NCI-H82 treated with DMSO at 0.1 percent for 48 hours (cell line): ENCODE measurements around the gene MYL12A.

Experiments
- DNase-seq: peaks from one replicate; lab custom pipeline; 2025; ENCODE audit not compliant: unreplicated experiment; lab: John Stamatoyannopoulos, UW

The MYL12A gene

DNA sequence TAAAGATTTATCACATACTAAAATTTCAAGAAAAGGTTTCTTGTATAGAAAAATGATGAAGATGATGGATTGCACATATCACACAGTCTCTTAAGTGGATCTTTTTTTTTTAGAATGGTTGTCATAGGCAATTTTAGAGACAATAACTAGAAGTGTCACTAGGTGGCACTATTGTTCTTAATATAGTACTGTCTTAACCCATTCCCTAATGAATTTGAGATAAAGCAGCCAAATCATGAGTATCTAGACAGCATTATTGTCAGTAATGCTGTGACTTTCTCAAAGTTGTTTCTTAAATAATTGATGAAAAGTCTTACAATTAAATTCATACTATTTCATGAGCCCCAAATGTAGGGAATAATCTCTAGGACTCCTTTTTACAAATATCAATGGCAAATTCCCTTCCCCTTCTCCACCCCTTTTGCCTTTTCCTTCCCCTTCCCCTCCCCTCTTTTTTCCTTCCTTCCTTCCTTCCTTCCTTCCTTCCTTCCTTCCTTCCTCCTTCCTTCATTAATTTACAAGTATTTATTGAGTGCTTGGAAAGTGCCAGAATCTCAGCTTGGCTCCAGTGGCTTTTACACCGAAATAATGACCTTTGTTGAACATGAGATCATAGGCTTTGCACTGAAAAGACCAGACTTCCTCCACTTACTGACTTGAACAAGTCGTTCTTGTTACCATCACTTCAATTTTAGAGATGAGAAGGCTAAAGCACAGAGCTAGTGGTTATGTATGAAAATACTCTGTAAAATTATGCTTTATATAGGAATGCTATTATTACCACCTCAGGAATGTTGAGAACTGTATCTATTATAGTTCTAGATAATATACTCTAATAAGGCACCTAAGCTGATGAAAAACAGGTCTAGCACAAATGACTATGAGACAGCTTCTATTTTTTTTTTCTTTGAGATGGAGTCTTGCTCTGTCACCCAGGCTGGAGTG is 34.1 kb downstream of the MYL12A start:
- peak; percentile 50 for DNase-seq

DNA sequence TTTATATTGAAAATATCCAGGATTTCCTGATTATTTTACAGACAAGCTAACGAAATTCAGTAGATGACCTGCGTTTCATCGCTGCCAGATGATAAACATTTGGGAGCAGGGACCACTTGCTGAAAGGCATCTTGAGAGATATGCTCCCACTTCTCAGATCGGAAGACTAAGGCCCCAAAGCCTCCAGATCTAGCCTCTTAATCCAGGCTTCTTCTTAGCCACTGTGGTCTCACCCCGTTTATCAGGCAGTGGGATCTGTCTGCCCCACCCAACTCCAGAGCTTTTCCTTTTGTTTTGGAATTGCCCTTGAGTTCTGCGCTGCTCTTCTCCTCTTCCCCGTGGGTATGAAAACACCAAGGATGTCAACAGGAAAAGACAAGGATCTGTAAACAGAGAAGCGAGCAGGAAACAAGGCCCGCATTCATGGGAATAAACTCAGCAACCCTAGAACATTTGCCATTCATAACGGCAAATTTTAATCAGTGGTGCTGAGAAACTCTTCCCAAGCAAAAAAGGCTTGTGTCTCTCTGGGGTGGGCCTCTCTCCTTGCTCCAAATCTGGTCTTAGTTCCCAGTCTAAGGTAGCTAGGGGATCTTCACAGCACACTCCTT is 35.8 kb downstream of the MYL12A start:
- DNase-seq, result no peak

DNA sequence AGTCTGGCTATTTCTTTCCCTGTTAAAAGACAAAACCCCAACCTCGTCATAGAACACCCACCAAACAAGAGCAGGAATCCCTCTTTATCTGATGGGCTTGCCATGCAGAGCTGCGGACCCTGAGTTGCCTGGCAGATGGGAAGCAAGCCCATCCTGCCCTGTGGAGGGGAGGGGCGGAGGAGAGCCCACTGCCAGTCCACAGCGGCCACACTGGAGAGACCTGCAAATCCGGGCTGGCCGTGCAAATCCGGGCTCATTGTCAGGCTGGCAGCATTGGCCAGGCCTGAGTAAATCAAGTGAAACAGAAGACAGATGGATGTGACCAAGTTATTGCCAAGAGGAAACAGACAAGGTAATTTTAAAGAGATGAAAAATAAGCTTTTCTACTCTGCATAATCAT is 36.3 kb downstream of the MYL12A start:
- peak; percentile 14 for DNase-seq

DNA sequence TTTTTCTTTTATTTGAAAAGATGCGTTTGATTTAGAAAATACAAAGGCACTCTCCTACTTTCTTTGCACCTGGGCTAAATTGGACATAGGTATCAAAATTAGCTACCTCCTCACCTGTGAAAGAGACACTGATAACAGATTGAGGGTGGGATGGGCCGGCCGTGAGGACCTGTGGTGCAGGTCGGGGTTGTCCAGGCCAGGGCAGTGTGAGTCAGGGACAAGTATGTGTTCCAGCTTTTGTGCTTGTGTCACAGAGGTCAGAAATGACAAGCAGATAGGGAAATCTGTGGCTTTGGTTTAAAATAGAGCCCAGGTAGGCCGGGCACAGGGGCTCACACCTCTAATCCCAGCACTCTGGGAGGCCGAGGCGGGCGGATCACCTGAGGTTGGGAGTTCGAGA is 36.9 kb downstream of the MYL12A start:
- DNase-seq, result no peak

DNA sequence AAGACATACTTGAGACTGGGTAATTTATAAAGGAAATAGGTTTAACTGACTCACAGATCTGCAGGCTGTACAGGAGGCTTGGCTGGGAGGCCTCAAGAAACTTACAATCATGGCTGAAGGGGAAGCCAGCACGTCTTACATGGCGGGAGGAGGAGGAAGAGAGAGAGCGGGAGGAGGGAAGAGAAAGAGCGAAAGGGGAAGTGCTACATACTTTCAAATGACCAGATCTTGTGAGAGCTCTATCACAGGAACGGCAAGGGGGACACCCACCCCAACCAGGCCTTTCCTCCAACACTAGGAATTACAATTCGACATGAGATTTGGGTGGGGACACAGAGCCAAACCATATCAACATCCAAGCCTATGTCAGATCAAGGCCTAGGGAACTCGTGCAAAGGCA is 38.6 kb downstream of the MYL12A start:
- DNase-seq, result no peak

DNA sequence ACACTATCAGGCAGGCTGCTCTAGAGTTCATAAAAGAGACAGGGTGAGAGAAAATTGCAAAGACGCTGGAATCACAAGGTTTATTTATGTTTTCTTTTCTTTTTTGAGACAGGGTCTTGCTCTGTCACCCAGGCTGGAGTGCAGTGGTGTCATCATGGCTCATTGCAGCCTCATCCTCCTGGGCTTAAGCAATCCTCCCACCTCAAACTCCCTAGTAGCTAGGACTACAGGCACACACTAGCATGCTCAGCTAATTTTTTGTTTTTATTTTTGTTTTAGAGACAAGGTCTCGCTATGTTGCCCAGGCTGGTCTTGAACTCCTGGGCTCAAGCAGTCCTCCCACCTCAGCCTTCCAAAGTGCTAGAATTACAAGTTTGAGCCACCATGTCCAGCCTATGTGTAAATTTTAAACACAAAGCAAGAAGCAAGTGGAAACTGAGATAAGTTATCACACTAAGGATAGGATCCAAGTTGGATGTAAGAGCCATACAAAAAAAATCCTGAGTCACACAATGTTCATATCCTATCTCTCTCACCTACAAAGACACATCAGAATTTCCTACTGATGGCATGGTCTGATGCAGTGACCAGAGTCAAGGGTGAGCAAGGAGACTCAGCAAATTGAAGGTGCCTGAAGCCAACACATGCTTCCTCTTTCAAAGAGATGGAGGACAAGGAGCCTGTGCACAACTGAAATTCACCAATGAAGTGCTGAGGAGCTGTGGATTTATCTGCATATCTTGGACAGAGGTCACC is 45.8 kb downstream of the MYL12A start:
- no peak for DNase-seq

DNA sequence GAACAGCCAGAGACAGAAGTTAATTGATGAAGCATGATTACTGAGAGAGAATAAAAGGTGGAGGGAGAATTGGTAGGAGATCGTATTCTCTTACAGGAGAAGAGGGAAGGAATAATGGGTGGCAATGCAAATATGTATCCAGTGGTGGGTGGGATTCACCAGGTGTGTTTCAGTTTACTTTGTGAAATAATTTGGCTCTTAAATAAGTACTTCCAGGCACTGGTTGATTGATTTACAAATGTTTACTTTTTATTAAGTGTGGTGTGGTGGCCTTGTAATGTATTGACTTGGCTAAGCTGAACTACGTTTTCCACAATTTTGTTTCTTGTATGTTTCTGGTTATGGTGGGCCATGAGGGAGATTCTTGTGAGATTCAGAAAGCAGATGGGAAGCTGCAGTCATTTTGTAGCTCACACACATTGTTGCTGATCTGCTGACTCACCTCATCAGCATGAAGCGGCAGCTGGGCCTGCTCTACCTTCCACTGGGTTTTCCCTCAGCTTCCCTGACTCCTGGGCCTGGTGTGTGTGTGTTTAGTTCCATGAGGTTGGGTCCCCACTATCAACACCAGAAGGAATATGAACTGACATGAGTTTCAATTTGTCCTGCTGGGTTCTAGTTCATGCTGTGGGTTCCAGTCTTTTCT is 47.0 kb downstream of the MYL12A start:
- DNase-seq, result no peak

DNA sequence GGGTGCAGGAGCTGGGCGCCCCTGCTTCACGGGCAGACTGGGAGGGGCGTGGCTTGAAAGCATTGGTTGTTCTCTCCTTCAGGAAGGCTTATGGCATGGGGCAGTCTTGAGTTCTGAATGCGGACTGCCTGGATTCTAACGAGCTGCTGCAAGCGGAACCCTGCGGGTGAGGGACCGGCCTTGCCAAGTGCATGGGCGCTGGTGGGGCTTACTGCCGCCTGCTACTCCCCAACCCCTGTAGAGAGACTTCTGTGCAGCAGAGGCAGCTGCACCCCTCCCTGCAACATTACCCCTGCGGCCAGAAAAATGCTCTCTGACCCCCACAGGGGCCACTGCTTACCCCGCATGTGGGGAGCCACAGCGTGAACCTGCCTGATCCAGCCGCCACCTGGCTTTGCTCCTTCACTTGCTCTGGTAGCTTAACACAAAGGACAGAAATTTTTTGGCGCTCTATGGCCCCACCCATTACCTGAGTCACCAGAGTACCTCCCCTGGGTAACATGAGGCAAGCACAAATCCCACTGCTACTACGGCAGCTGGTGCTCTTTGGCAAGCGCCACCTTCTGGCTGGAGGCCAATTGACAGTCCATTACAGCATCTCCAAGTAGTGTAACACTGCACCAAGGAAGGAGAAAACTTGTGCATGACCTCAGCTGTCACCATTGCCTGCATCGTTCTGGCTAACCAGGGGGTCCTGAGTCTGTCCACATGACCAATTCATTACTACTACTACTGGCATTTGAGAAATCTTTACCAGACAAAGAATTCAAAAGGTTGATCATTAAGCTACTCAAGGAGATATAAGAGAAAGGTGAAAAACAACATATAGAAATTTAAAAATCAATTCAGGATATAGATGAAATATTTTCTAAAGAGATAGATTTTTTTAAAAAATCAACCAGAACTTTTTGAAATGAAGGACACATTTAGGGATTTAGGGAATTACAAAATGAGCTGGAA is 49.7 kb downstream of the MYL12A start:
- no peak for DNase-seq

DNA sequence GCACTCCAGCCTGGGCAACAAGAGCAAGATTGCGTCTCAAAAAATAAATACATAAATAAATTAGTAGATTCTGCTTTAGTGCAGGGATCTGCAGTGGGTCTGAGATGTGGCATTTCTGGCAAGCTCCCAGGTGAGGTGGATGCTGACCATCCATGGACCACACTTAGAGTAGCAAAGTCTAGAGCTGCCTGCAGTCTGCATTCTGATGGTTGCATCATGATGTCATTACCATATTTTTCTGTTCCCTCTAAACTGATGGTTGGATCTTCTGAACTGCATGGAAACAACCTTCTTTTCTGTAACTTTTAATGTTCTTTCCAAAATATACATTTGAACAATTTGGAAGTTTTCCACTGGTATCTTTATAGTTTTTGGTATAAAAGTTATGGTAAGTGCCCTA is 57.2 kb downstream of the MYL12A start:
- no peak for DNase-seq

DNA sequence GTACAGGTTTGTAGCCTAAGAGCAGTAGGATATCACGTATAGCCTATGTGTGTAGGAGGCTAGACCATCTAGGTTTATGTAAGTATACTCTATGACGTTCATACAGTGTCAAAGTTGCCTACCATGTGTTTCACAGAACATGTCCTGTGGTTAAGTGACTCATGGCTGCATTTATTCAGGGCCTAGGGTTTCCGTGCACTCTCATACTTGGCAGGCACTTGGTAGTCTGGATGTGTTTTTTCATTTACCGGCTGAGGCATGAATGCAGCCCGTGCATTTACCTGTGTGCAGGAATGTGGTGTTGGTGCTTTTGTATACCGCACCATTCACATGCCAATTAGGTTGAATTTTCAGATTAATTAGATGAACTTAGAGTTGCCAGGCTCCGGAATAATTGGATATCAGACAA is 57.8 kb downstream of the MYL12A start:
- DNase-seq, result no peak
